Left forelimb (tissue), 1 donor: ENCODE measurements around the gene PUM2.

Experiments
- DNase-seq: peaks from one replicate; pipeline ENCODE4 v3.0.0-alpha.2; 2018; ENCODE audit warnings: low spot score

Gene PUM2

GRCh38 chr2:20231598-20232026, 119.0 kb downstream of the PUM2 start:
- DNase-seq: peak; percentile 57

DNA sequence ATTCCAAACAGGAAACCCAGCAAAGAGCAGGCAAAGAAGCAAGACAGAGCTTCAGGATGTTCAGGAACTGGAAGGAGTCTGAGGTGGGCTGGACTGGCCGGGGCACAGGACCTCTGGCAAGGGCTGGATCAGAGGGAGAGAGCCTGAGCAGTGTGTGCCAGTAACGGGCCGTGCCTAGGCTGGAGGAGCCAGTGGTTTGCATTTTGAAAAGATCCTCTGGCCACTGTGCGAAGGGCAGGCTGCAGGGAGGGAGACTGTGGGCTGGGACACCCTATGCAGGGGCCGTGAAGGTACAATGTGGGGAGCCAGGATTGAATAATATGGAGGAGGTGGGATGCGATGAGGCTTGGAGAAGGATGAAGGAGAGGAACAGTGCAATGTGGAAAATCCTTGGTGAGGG, 119.5 kb downstream of the PUM2 start:
- DNase-seq: no peak

- peak; percentile 64 for DNase-seq
These were observed 120.6 kb downstream of the PUM2 start for GRCh38 chr2:20230114-20230425.

DNA sequence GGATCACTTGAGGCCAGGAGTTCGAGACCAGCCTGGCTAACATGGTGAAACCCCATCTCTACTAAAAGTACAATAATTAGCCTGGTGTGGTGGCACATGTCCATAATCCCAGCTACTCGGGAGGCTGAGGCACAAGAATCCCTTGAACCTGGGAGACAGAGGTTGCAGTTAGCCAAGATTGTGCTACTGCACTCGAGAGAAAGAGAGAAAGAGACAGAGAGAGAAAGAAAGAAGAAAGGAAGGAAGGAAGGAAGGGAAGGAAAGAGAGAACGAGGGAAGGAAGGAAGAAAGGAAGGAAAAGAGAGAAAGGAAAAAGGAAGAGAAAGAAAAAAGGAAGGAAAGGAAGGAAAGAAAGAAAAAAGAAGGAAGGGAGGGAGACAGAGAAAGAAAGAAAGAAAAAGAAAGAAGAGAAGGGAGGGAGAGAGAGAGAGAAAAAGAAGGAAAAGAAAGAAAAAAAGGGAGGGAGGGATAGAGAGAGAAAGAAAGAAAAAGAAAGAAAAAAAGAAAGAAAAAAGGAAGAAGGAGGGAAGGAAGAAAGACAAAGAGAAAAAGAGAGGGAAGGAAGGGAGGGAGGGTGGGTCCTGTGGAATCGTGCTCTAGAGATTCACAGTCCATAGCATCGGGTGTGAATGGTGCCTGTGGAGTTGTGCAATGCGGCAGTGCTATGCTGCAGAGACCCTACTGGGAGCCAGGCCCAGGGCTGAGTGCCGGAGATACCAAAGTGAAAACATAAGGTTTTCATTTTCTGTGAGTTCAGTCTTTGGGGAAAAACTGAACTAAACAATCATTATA, 121.1 kb downstream of the PUM2 start:
- DNase-seq: no peak

GRCh38 chr2:20227894-20228505, 122.6 kb downstream of the PUM2 start:
- DNase-seq: peak; percentile 30

GRCh38 chr2:20226152-20226545, 124.5 kb downstream of the PUM2 start:
- DNase-seq: peak; percentile 22

GRCh38 chr2:20225294-20226151, 125.1 kb downstream of the PUM2 start:
- no peak for DNase-seq

DNA sequence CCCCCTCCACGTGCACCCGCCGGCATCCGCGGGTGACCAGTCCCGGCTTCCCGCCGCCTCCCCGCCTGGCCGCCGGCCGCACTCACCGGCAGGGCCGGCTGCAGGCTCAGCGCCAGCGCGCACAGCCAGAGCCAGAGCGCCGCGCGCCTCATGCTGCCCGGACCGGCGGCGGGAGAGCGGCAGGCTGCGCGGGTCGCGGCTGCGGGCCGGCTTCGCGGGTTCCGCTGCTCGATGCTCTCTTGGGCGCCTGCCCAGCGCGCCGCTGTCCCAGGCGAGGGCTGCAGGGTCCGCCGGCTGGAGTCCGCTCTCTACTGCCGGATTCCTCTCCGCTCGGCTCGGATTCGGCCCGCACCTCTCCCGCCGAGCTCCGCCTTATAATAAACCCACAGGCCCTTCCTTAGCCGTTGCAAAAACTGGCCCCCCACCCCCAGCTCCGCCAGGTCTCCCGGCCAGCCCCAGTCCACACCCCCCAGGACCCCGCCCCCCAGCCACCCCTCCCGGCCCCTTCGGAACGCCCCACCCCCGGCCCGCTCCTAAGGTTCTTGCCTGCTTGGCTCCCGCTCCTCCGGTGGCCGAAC, 125.8 kb downstream of the PUM2 start, which contains the start of gene SDC1:
Gene SDC1, minus strand, starts transcription at position 415 of the 578 bp plus-strand sequence. Its CDS starts 263 bp downstream, at position 152.
- DNase-seq: peak; percentile 83

DNA sequence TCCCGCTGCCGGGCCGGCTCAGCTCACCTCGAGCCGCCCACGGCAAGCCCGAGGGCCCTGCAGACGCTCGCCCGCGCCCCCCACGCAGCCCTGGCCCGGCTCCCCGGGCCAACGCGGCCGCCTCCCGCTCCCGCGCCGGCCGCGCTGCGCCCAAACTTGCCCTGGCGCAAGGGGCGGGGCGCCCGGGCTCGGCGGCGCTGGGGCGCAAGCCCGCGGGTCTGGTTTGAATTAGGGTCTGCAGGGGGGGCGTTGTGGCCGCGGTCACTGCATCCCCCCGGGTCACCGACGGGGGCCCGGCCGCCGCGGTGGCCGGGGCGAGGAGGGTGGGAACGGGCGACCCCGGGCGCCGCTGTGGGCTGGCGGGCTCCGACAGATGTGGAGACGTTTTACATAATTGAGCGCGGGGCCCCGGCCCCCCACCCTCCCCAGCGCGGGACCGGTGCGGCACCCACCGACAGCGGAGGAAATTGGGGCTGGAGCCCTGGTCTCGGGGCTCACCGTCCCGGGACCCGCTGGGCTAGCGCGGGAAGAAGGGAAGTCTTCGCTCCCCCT, 126.4 kb downstream of the PUM2 start:
- no peak for DNase-seq

DNA sequence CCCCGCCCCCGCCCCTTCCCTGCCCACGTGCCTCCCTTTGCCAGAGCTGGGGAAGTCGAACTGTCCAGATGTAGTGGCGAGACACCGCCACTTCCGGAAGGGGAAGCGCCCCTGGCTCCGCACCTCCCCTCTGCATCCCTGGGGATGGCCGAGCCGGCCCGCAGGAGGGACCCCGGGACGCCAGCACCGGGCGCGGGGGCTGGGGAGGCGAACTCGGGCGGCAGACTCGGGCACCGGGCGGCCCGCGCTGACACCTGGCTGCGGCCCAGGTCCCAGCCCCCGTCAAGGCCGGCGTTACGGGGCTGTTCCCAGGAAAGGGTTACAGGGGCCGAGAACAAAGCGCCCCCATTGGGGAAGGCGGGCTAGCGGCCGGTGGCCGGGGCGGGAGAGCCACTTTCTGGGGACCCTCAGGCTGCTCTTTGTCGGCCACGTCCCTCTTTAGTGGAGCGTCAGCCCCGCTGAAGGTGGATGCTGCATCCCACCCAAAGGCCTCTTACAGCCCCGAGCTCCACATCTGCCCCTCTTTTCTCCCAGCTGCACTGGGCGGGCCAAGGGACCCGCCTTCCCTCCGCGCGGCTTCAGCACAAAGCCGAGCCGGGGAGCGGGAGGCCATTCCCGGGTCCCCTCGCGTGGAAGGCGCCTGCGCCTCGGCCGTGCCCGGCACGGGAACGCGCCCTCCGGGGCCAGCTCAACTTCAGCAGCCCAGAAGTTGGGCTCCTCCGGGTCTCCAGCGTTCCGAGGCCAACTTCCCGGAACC, 127.1 kb downstream of the PUM2 start:
- peak; percentile 77 for DNase-seq

- DNase-seq: no peak
These were observed 127.8 kb downstream of the PUM2 start for GRCh38 chr2:20222769-20223406.

DNA sequence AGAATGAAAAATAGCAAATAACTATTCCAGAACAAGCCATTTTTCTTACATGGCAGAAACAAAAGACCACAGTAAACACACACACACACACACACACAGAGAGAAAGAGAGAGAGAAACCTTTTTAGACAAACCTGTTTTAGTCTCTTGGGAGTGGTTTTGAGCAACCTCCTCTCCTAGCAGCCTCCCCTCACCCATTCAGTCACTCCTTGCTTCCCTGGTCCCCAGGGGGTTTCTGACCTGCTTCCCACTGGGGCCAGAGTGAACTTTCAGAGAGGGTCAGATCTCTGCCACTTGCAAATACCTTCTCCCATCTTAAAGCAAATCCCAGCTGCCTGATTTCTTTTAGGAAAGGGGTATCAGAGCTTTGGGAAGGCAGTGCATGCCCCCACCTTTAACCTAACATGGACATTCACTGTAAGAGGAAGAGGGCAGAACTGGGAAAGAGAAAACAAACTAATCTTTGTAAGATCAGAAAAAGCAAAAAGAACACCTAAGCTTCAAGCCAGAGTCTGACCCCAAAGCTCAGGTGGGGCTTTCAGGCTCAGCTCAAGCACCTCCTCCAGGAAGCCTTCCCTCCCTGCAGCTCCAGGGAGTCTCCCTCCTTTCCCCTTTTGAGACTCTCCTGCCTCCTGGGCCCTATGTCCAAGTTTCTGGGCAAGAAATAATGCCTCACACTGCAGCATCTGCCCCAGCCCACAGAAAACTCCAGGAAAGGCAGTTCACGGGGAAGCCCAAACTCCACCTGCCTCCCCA, 128.5 kb downstream of the PUM2 start:
- DNase-seq: no peak

DNA sequence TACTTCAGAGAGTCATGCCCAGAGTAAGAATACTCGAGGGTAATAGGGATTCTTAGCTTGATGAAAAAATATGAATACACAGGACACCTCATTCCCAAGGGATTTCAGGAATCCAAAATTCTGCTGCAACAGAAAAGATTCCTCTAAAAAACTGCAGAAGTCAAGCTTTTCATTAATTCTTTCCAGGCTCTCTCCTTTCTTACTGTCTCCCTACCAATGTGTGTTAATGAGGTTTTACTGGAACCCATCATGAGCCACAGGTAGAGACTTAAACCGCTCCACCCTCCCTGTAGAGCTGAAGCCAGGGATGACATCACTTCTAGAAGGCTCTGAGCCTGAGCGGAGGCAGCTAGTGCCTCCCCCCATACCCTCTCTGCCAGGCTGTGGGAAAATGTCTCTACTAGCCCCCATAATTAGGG, 129.1 kb downstream of the PUM2 start:
- DNase-seq: no peak

GRCh38 chr2:20220806-20221554, 129.7 kb downstream of the PUM2 start:
- DNase-seq: no peak

DNA sequence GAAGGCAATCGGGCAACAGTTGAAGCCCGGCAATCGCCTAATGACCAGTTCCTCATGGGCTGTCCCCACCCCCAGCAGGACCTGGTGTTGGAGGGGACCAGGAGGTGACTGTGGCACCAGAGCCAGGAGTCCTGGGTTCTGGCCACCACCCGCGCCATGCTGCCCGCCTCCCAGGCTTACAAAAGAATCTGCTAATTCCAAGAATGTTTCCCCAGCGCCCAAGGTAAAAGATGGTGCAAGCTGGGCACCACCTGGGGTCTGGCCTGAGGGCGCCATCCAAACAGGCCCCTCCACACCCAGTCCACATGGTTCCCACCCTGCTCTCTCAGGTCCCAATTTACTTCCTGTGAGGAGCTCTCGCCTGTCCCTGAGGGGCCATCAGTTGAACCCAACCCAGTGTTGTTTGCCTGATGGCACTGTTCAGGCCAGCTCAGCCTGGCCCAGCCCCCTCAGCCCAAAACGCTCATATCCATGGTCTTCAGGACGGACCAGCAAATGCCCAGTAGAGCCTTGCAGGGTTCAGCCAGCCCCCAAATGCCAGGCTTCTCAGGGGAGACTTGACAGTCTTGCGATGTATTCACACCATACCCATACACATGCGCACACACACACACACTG, 130.8 kb downstream of the PUM2 start:
- DNase-seq: no peak

GRCh38 chr2:20218331-20219320, 132.0 kb downstream of the PUM2 start:
- no peak for DNase-seq
